HEK293T (cell line): ENCODE measurements around the gene ZNF618.

Source experiments
- BHLHE40 ChIP-seq: fragments of 450-650 bp; IDR thresholded peaks from 2 replicates; pipeline ENCODE4 v1.6.1; 2016; ENCODE audit warnings: mild to moderate bottlenecking, moderate library complexity, borderline replicate concordance
- FOXA1 ChIP-seq: fragments of 450-650 bp; IDR thresholded peaks from 2 replicates; pipeline ENCODE4 v1.6.1; 2016; ENCODE audit warnings: mild to moderate bottlenecking
- NFRKB ChIP-seq: fragments of 450-650 bp; IDR thresholded peaks from 2 replicates; pipeline ENCODE4 v1.6.1; 2016; ENCODE audit warnings: mild to moderate bottlenecking, moderate library complexity
- SP1 ChIP-seq: fragments of 450-650 bp; IDR thresholded peaks from 2 replicates; pipeline ENCODE4 v1.6.1; 2017
- SUZ12 ChIP-seq: fragments of 450-650 bp; IDR thresholded peaks from 2 replicates; pipeline ENCODE4 v1.6.1; 2016; ENCODE audit warnings: mild to moderate bottlenecking

GRCh38 chr9:113963017-113963620 lies 87.0 kb downstream of the ZNF618 start:
- TF ChIP-seq SP1 = no peak
- no peak for TF ChIP-seq NFRKB
- no peak for TF ChIP-seq FOXA1
- TF ChIP-seq SUZ12 = no peak
- no peak for TF ChIP-seq BHLHE40
